K562 (cell line): ENCODE data around the gene PNRC1. TPM values are rescaled to one million over a fixed set of nuclear protein-coding genes. Genes with fewer than 3 reads are reported as not detected.

Experiments used
- ASH1L ChIP-seq: fragments of 450-650 bp; IDR thresholded peaks from 2 replicates; pipeline ENCODE4 v1.6.1; 2018; ENCODE audit warnings: borderline replicate concordance, mild to moderate bottlenecking, low read depth; ENCODE audit not compliant: partially characterized antibody
- BRD9 ChIP-seq: fragments of 450-650 bp; IDR thresholded peaks from 2 replicates; pipeline ENCODE4 v1.6.1; 2018; ENCODE audit warnings: low read depth; ENCODE audit not compliant: partially characterized antibody
- C11orf30 ChIP-seq: fragments of 450-650 bp; IDR thresholded peaks from 2 replicates; pipeline ENCODE4 v1.6.1; 2016; ENCODE audit warnings: low read depth, mild to moderate bottlenecking
- CREM ChIP-seq: IDR thresholded peaks from 2 replicates; pipeline ENCODE4 v1.6.1; 2014; ENCODE audit warnings: antibody characterized with exemption, low read depth
- EHMT2 ChIP-seq: fragments of 450-650 bp; IDR thresholded peaks from 2 replicates; pipeline ENCODE4 v1.6.1; 2018; ENCODE audit warnings: antibody characterized with exemption
- GABPA ChIP-seq: fragments of 200-800 bp; sonication (Bioruptor generic); conservative IDR thresholded peaks from 2 replicates; pipeline ENCODE4 v1.6.1; 2016; ENCODE audit warnings: low read depth, missing genetic modification characterization, missing compliant biosample characterization
- KLF10 ChIP-seq: fragments of 250-450 bp; sonication (Bioruptor Pico); IDR thresholded peaks from 2 replicates; pipeline ENCODE4 v1.6.1; 2021; ENCODE audit warnings: matching md5 sums
- MAFK ChIP-seq: IDR thresholded peaks from 2 replicates; pipeline ENCODE4 v1.6.1; 2011; ENCODE audit warnings: low read length, improper control_type of control experiment
- NFXL1 ChIP-seq: fragments of 450-650 bp; formaldehyde crosslinking; IDR thresholded peaks from 2 replicates; pipeline ENCODE4 v1.4.0; 2021; ENCODE audit warnings: mild to moderate bottlenecking
- NFYB ChIP-seq: IDR thresholded peaks from 2 replicates; pipeline ENCODE4 v1.6.1; 2011; ENCODE audit warnings: mild to moderate bottlenecking, moderate library complexity; ENCODE audit not compliant: insufficient read length; ENCODE audit errors: extremely low read depth
- NR3C1 ChIP-seq: sonication (generic); formaldehyde crosslinking; IDR thresholded peaks from 2 replicates; pipeline ENCODE4 v1.8.1; 2022; ENCODE audit warnings: missing genetic modification reagents
- PATZ1 ChIP-seq: fragments of 250-450 bp; sonication (Bioruptor Pico); IDR thresholded peaks from 2 replicates; pipeline ENCODE4 v1.5.0; 2020; ENCODE audit warnings: mild to moderate bottlenecking, borderline replicate concordance
- PHF21A ChIP-seq: fragments of 450-650 bp; IDR thresholded peaks from 2 replicates; pipeline ENCODE4 v1.6.1; 2017; ENCODE audit warnings: low read depth, borderline replicate concordance
- PHTF2 ChIP-seq: fragments of 250-450 bp; sonication (Bioruptor Pico); IDR thresholded peaks from 2 replicates; pipeline ENCODE4 v1.5.0; 2021; ENCODE audit warnings: mild to moderate bottlenecking
- RBM14 ChIP-seq: fragments of 200-400 bp; formaldehyde crosslinking; IDR thresholded peaks from 2 replicates; pipeline ENCODE4 v1.6.1; 2018; ENCODE audit warnings: low read depth, mild to moderate bottlenecking, low read length, moderate library complexity, borderline replicate concordance; ENCODE audit not compliant: insufficient read depth
- RCOR1 ChIP-seq, 2 experiments: IDR thresholded peaks; 2 replicates each; pipeline ENCODE4 v1.6.1; 2012; ENCODE audit warnings: low read depth in 2 of 2, low read length in 2 of 2, borderline replicate concordance in 1 of 2, improper control_type of control experiment in 1 of 2
- SAP30 ChIP-seq: fragments of 200-600 bp; sonication (generic); IDR thresholded peaks from 2 replicates; pipeline ENCODE4 v1.6.1; 2012; ENCODE audit warnings: borderline replicate concordance, low read depth, mild to moderate bottlenecking, moderate library complexity, low read length, control low read depth, inconsistent platforms; ENCODE audit not compliant: insufficient read depth, poor library complexity, severe bottlenecking
- SETDB1 ChIP-seq: IDR thresholded peaks from one replicate; pipeline ENCODE4 v1.6.1; 2012; ENCODE audit warnings: low read length, control low read depth, inconsistent platforms
- SIN3A ChIP-seq, 2 experiments: fragments of 150-350 bp in 1 of 2; IDR thresholded peaks; 2 replicates each; pipeline ENCODE4 v1.6.1; 2011 to 2016; ENCODE audit warnings: borderline replicate concordance in 2 of 2, low read depth in 2 of 2, low read length in 2 of 2, mild to moderate bottlenecking in 2 of 2, moderate library complexity in 2 of 2; ENCODE audit not compliant: control insufficient read depth in 1 of 2
- SPI1 ChIP-seq: IDR thresholded peaks from 2 replicates; pipeline ENCODE4 v1.6.1; 2011; ENCODE audit warnings: low read depth, low read length, control low read depth, borderline replicate concordance
- TAF15 ChIP-seq: fragments of 200-400 bp; formaldehyde crosslinking; IDR thresholded peaks from 2 replicates; pipeline ENCODE4 v1.6.1; 2017; ENCODE audit warnings: mild to moderate bottlenecking, low read depth, low read length, moderate library complexity
- USF2 ChIP-seq: sonication (generic); formaldehyde crosslinking; IDR thresholded peaks from 2 replicates; pipeline ENCODE4 v1.5.0; 2020; ENCODE audit warnings: missing genetic modification reagents
- ZNF274 ChIP-seq: IDR thresholded peaks from 2 replicates; pipeline ENCODE4 v1.6.1; 2011; ENCODE audit warnings: low read depth, mild to moderate bottlenecking, low read length, moderate library complexity, borderline replicate concordance
- ZNF277 ChIP-seq: fragments of 250-450 bp; sonication (Bioruptor Pico); IDR thresholded peaks from 2 replicates; pipeline ENCODE4 v1.8.0; 2022; ENCODE audit warnings: inconsistent platforms, mild to moderate bottlenecking, moderate library complexity, borderline replicate concordance
- ZNF785 ChIP-seq: fragments of 250-450 bp; sonication (Bioruptor Pico); IDR thresholded peaks from 2 replicates; pipeline ENCODE4 v1.4.0; 2020; ENCODE audit warnings: mild to moderate bottlenecking
- polyA plus RNA-seq, 8 experiments: library from polyadenylated mRNA; depleted of rRNA in 4 of 8; stranded (reverse) in 5 of 8; unstranded in 3 of 8; fragments of >200 nt; fragmentation: Nextera tagmentation in 2 of 8; fragmentation: Illumina TruSeq in 1 of 8; extraction: Ambion mirVana in 2 of 8; extraction: Trizol in 1 of 8; gene quantifications; 2 replicates each; pipeline versions ENCODE4 v1.2.1 to v1.2.3, GENCODE V29; 2011 to 2014; ENCODE audit warnings: inconsistent platforms in 1 of 8, missing spikeins in 1 of 8
- total RNA-seq, 7 experiments: library from RNA; depleted of rRNA in 6 of 7; stranded (reverse); fragments of >200 nt in 6 of 7; fragmentation: Illumina TruSeq in 2 of 7; extraction: Trizol in 2 of 7; gene quantifications; 2 replicates each; pipeline versions ENCODE4 v1.2.1 to v1.2.3, GENCODE V29; 2011 to 2021; ENCODE audit warnings: low replicate concordance in 1 of 7

The PNRC1 gene
- total and polyA plus RNA-seq, 9 of the 15 experiments (the other 6 are each of a cell fraction or from before 2014, with no cell fraction given), result 1.2 to 10.8 (median 6.5) TPM

GRCh38 chr6:89080281-89081128, at the start of gene PNRC1 (continued):
- TF ChIP-seq CREM, result peak; percentile 57
- no peak for TF ChIP-seq EHMT2
- no peak for TF ChIP-seq ASH1L
- no peak for TF ChIP-seq PHTF2 (CRISPR knock-in tag)
- TF ChIP-seq GABPA (tag), result peak; percentile 54; the same call in 1 of the 2 replicates
- TF ChIP-seq MAFK, result no peak
- no peak for TF ChIP-seq ZNF277 (CRISPR knock-in tag)
- TF ChIP-seq SPI1, result no peak
- no peak for TF ChIP-seq KLF10
- peak; percentile 19 for TF ChIP-seq NFYB
- TF ChIP-seq TAF15, result no peak
- TF ChIP-seq ZNF785 (CRISPR knock-in tag), result no peak
- no peak for TF ChIP-seq RBM14
- TF ChIP-seq PHF21A, result no peak
- TF ChIP-seq SIN3A (IDR thresholded peaks at IDR 0.05; ENCODE audit: borderline replicate concordance in 2 of 2, control insufficient read depth in 1 of 2, low read depth in 2 of 2, low read length in 2 of 2), result peak in 1 of 2 experiments; percentile 55; a peak in 2 of 4 replicates
- no peak for TF ChIP-seq NR3C1 (CRISPR knock-in tag)
- no peak for TF ChIP-seq BRD9
- no peak for TF ChIP-seq SETDB1
- TF ChIP-seq ZNF274, result no peak
- peak in 1 of 2 experiments; percentile 74; a peak in 2 of 4 replicates for TF ChIP-seq RCOR1 (IDR thresholded peaks at IDR 0.05; ENCODE audit: borderline replicate concordance in 1 of 2, low read depth in 2 of 2, low read length in 2 of 2)
- TF ChIP-seq C11orf30, result no peak
- no peak for TF ChIP-seq PATZ1 (CRISPR knock-in tag)
- TF ChIP-seq SAP30, result peak; percentile 6
- no peak for TF ChIP-seq USF2 (CRISPR knock-in tag)
- no peak for TF ChIP-seq NFXL1 (CRISPR knock-in tag)
